HG03108 (cell line): Measurements from ENCODE around the gene RREB1.

ENCODE experiments used
- ATAC-seq: cut with Tn5 transposase; IDR thresholded peaks from one replicate; pipeline ENCODE4 v1.9.1; 2021; ENCODE audit warnings: moderate library complexity; ENCODE audit not compliant: unreplicated experiment

The RREB1 gene

GRCh38 chr6:7282097-7282906 is 174.5 kb downstream of the RREB1 start:
- no peak for ATAC-seq

GRCh38 chr6:7283676-7284075 is 175.9 kb downstream of the RREB1 start:
- no peak for ATAC-seq

GRCh38 chr6:7285416-7285815 is 177.7 kb downstream of the RREB1 start:
- ATAC-seq, result no peak

- ATAC-seq, result no peak
Measured at GRCh38 chr6:7290079-7290478, 182.3 kb downstream of the RREB1 start.

- ATAC-seq, result no peak
Measured at GRCh38 chr6:7292596-7293255, 185.0 kb downstream of the RREB1 start.

- no peak for ATAC-seq
Measured at GRCh38 chr6:7295916-7296315, 188.2 kb downstream of the RREB1 start.

GRCh38 chr6:7296602-7297001 is 188.8 kb downstream of the RREB1 start:
- ATAC-seq, result no peak

GRCh38 chr6:7298113-7298512 is 190.4 kb downstream of the RREB1 start:
- no peak for ATAC-seq

GRCh38 chr6:7300926-7301325 is 193.2 kb downstream of the RREB1 start:
- no peak for ATAC-seq
